Measurements from ENCODE around the gene FAM78A.

The FAM78A gene

GRCh38 chr9:131302244-131303075 is 26.1 kb upstream of the FAM78A start:
- no peak for DNase-seq

GRCh38 chr9:131300444-131300843 is 24.1 kb upstream of the FAM78A start:
- no peak for DNase-seq

GRCh38 chr9:131299961-131300347 is 23.6 kb upstream of the FAM78A start:
- no peak for DNase-seq

- DNase-seq: no peak
Observed at GRCh38 chr9:131299346-131299960, 23.1 kb upstream of the FAM78A start.

GRCh38 chr9:131298816-131299215 is 22.5 kb upstream of the FAM78A start:
- DNase-seq: no peak

GRCh38 chr9:131298341-131298740 is 22.0 kb upstream of the FAM78A start:
- DNase-seq: no peak

- no peak for DNase-seq
Observed at GRCh38 chr9:131297903-131298302, 21.6 kb upstream of the FAM78A start.

- no peak for DNase-seq
Observed at GRCh38 chr9:131296906-131297500, 20.7 kb upstream of the FAM78A start.

GRCh38 chr9:131296460-131296859 is 20.1 kb upstream of the FAM78A start:
- DNase-seq: no peak

GRCh38 chr9:131292937-131293336 is 16.6 kb upstream of the FAM78A start:
- DNase-seq: no peak

GRCh38 chr9:131291795-131292315 is 15.5 kb upstream of the FAM78A start:
- DNase-seq: no peak

- DNase-seq: no peak
Observed at GRCh38 chr9:131290767-131291370, 14.6 kb upstream of the FAM78A start.

GRCh38 chr9:131290036-131290766 is 13.9 kb upstream of the FAM78A start:
- DNase-seq: no peak

- no peak for DNase-seq
Observed at GRCh38 chr9:131289301-131290035, 13.2 kb upstream of the FAM78A start, which contains the start of gene PLPP7. TSS of gene PLPP7 (plus strand) at chr9:131289723. CDS start at chr9:131289998, 275 bp downstream.

GRCh38 chr9:131288217-131288616 is 11.9 kb upstream of the FAM78A start:
- no peak for DNase-seq

GRCh38 chr9:131287359-131287758 is 11.0 kb upstream of the FAM78A start:
- DNase-seq: no peak

- DNase-seq: no peak
Observed at GRCh38 chr9:131284856-131285255, 8.5 kb upstream of the FAM78A start.

- no peak for DNase-seq
Observed at GRCh38 chr9:131282688-131283422, 6.5 kb upstream of the FAM78A start.

- no peak for DNase-seq
Observed at GRCh38 chr9:131282175-131282574, 5.9 kb upstream of the FAM78A start.

GRCh38 chr9:131281119-131281965 is 5.0 kb upstream of the FAM78A start:
- DNase-seq: no peak

All from effector CD4-positive, alpha-beta T cell (primary cell).